A549 (cell line): ENCODE measurements around the gene IFFO2. TPM values are rescaled to one million over a fixed set of nuclear protein-coding genes. Genes with fewer than 3 reads are reported as not detected.

Experiments used
- ATAC-seq, 2 experiments: fragments of 200-7000 bp in 1 of 2; fragments of >200 bp in 1 of 2; cut with Nextera tagmentation in 1 of 2; cut with Tn5 transposase in 1 of 2; 3 replicates each; pipeline versions ENCODE4 v1.8.0 to v1.9.1; 2018 to 2020; ENCODE audit warnings: mild to moderate bottlenecking in 1 of 2, moderate library complexity in 1 of 2
- CTCF ChIA-PET: fragments of 300-600 bp; sonication (Branson Sonifier 250); formaldehyde crosslinking; extraction: SDS; loops from one replicate; lab custom pipeline; 2021; ENCODE audit warnings: antibody characterized with exemption, inconsistent platforms; lab: Yijun Ruan, JAX
- POLR2A ChIA-PET: fragments of 350-600 bp; formaldehyde crosslinking; extraction: SDS; loops from one replicate; lab custom pipeline; 2021; ENCODE audit warnings: antibody characterized with exemption, inconsistent platforms; lab: Yijun Ruan, JAX
- DNase-seq, 2 experiments: peaks; one replicate each; pipeline versions ENCODE4 v3.0.0 to v3.0.0-alpha.2; 2011 to 2016; ENCODE audit warnings: low read depth in 1 of 2, low spot score in 1 of 2
- FAIRE-seq: peaks from 2 replicates; lab custom pipeline; 2011; peaks lifted over from hg19 to GRCh38; lab: Jason Lieb, UNC
- H3K27ac ChIP-seq, 2 experiments: fragments of >200 bp; sonication (Bioruptor Twin); formaldehyde crosslinking; 3 replicates each; pipeline ENCODE4 v1.5.1; 2016 to 2017
- H3K4me1 ChIP-seq: fragments of >200 bp; sonication (Bioruptor Twin); formaldehyde crosslinking; 3 replicates; pipeline ENCODE4 v1.6.1; 2016
- H3K4me2 ChIP-seq: fragments of >200 bp; sonication (Bioruptor Twin); formaldehyde crosslinking; 3 replicates; pipeline ENCODE4 v1.6.1; 2016
- H3K4me3 ChIP-seq: fragments of >200 bp; sonication (Bioruptor Twin); formaldehyde crosslinking; 3 replicates; pipeline ENCODE4 v1.5.1; 2016
- H3K9me3 ChIP-seq: fragments of >200 bp; sonication (Bioruptor Twin); formaldehyde crosslinking; 3 replicates; pipeline ENCODE4 v1.6.1; 2016
- CBX8 ChIP-seq: fragments of 200-600 bp; sonication (generic); IDR thresholded peaks from 2 replicates; pipeline ENCODE4 v1.6.1; 2016
- CEBPB ChIP-seq, 2 experiments: fragments of >200 bp in 1 of 2; sonication (Bioruptor Twin) in 1 of 2; formaldehyde crosslinking in 1 of 2; IDR thresholded peaks; 2 replicates each; pipeline ENCODE4 v1.6.1; 2012 to 2016
- CHD4 ChIP-seq: fragments of 200-600 bp; sonication (generic); IDR thresholded peaks from 2 replicates; pipeline ENCODE4 v1.6.1; 2016; ENCODE audit warnings: antibody characterized with exemption, mild to moderate bottlenecking, borderline replicate concordance
- EHF ChIP-seq: fragments of 250-450 bp; sonication (Bioruptor Pico); IDR thresholded peaks from 2 replicates; pipeline ENCODE4 v1.5.0; 2020; ENCODE audit warnings: mild to moderate bottlenecking
- EHMT2 ChIP-seq: fragments of 200-600 bp; sonication (generic); IDR thresholded peaks from 2 replicates; pipeline ENCODE4 v1.6.1; 2016; ENCODE audit warnings: antibody characterized with exemption, low read depth, mild to moderate bottlenecking, moderate library complexity
- ELK1 ChIP-seq: fragments of 150-350 bp; IDR thresholded peaks from 2 replicates; pipeline ENCODE4 v1.6.1; 2014; ENCODE audit warnings: low read depth, mild to moderate bottlenecking, low read length
- ESRRA ChIP-seq: fragments of 150-350 bp; IDR thresholded peaks from 2 replicates; pipeline ENCODE4 v1.6.1; 2014; ENCODE audit warnings: mild to moderate bottlenecking, low read length, borderline replicate concordance
- FOSB ChIP-seq: fragments of 250-450 bp; sonication (Bioruptor Pico); IDR thresholded peaks from 2 replicates; pipeline ENCODE4 v1.5.0; 2020; ENCODE audit warnings: mild to moderate bottlenecking, moderate library complexity
- FOXS1 ChIP-seq: fragments of 250-450 bp; sonication (Bioruptor Pico); IDR thresholded peaks from 2 replicates; pipeline ENCODE4 v1.5.0; 2020; ENCODE audit warnings: mild to moderate bottlenecking, moderate library complexity
- GATA3 ChIP-seq: IDR thresholded peaks from 2 replicates; pipeline ENCODE4 v1.6.1; 2012; ENCODE audit warnings: borderline replicate concordance
- HOXB5 ChIP-seq: fragments of 250-450 bp; sonication (Bioruptor Pico); IDR thresholded peaks from 2 replicates; pipeline ENCODE4 v1.5.0; 2020; ENCODE audit warnings: mild to moderate bottlenecking, moderate library complexity
- JUN ChIP-seq, 2 experiments: fragments of >200 bp; sonication (Bioruptor Twin); formaldehyde crosslinking; IDR thresholded peaks; 2 replicates in 1 of 2; 3 replicates in 1 of 2; pipeline ENCODE4 v1.6.1; 2016 to 2017
- KDM1A ChIP-seq: fragments of 200-600 bp; sonication (generic); IDR thresholded peaks from 2 replicates; pipeline ENCODE4 v1.6.1; 2016; ENCODE audit warnings: low read depth, mild to moderate bottlenecking
- MAFK ChIP-seq: fragments of 450-650 bp; IDR thresholded peaks from 2 replicates; pipeline ENCODE4 v1.6.1; 2014; ENCODE audit not compliant: partially characterized antibody
- MAZ ChIP-seq: fragments of 150-350 bp; IDR thresholded peaks from 2 replicates; pipeline ENCODE4 v1.6.1; 2014; ENCODE audit warnings: antibody characterized with exemption, low read depth, low read length, borderline replicate concordance
- PBX3 ChIP-seq: IDR thresholded peaks from 2 replicates; pipeline ENCODE4 v1.6.1; 2012
- POLR2AphosphoS2 ChIP-seq: conservative IDR thresholded peaks from 2 replicates; pipeline ENCODE4 v1.6.1; 2012; ENCODE audit warnings: low read length, improper control_type of control experiment, inconsistent platforms
- RARB ChIP-seq: fragments of 250-450 bp; sonication (Bioruptor Pico); IDR thresholded peaks from 2 replicates; pipeline ENCODE4 v1.8.0; 2021; ENCODE audit warnings: mild to moderate bottlenecking, moderate library complexity
- RFX5 ChIP-seq: fragments of 450-650 bp; IDR thresholded peaks from 2 replicates; pipeline ENCODE4 v1.7.1; 2014; ENCODE audit warnings: antibody characterized with exemption, mild to moderate bottlenecking, moderate library complexity
- RNF2 ChIP-seq: fragments of 200-600 bp; sonication (generic); IDR thresholded peaks from 2 replicates; pipeline ENCODE4 v1.6.1; 2016; ENCODE audit warnings: low read depth, mild to moderate bottlenecking, antibody characterized with exemption, moderate library complexity, borderline replicate concordance
- SMC3 ChIP-seq: fragments of >200 bp; sonication (Bioruptor Twin); formaldehyde crosslinking; IDR thresholded peaks from 3 replicates; pipeline ENCODE4 v1.6.1; 2018; ENCODE audit warnings: inconsistent platforms
- ZC3H11A ChIP-seq: fragments of 450-650 bp; IDR thresholded peaks from 2 replicates; pipeline ENCODE4 v1.6.1; 2014; ENCODE audit warnings: antibody characterized with exemption, mild to moderate bottlenecking
- ZFP36 ChIP-seq: fragments of 450-650 bp; IDR thresholded peaks from 2 replicates; pipeline ENCODE4 v1.6.1; 2014; ENCODE audit warnings: borderline replicate concordance; ENCODE audit not compliant: partially characterized antibody
- ZSCAN20 ChIP-seq: fragments of 250-450 bp; sonication (Bioruptor Pico); IDR thresholded peaks from 2 replicates; pipeline ENCODE4 v1.8.0; 2022; ENCODE audit warnings: mild to moderate bottlenecking, moderate library complexity
- WGBS: methylation state at CpG from one replicate; pipeline ENCODE4 v1.1.6; 2017; ENCODE audit errors: missing lambda C conversion rate; 5-methylcytosine and 5-hydroxymethylcytosine counted together
- polyA plus RNA-seq, 4 experiments: library from polyadenylated mRNA; depleted of rRNA in 3 of 4; stranded (reverse); fragments of >200 nt; fragmentation: RNase III in 1 of 4; extraction: RNeasy Plus Mini Kit Qiagen cat#74134 plus additional on column Dnase treatment in 1 of 4; gene quantifications; 2 replicates in 3 of 4; 3 replicates in 1 of 4; pipeline ENCODE4 v1.2.3, GENCODE V29; 2011 to 2017

IFFO2 gene
- polyA plus RNA-seq, 2 of the 4 experiments (the other 2 are of a cell fraction), result 24.3 to 53.9 TPM

- FAIRE-seq, result no peak
- CTCF ChIA-PET, result interaction anchor here (0.6 to 9.8 kb wide), 8 partner anchors 11 to 285 kb away, joined by 3 to 83 read pairs (median 8); no protein-coding TSS in a partner anchor
- POLR2A ChIA-PET, result no interaction called here
- no peak for DNase-seq
- no peak for ATAC-seq
- no peak for TF ChIP-seq CEBPB (IDR thresholded peaks at IDR 0.05)
- TF ChIP-seq EHMT2, result no peak
- Histone ChIP-seq H3K4me2 (no peak overlapping the region), H3K27ac (no peak overlapping the region), H3K9me3 (no peaks in the 10 kb centered on the region), H3K4me1 (peaks cover 9% of the 10 kb centered on the region; the same call in 2 of the 3 replicates), H3K4me3 (no peak overlapping the region)
- WGBS, result 75% methylated on average over 7 of the region's 8 CpGs
Measured at GRCh38 chr1:18882486-18882885, 74.0 kb downstream of the IFFO2 start.

- Histone ChIP-seq H3K4me2 (no peak overlapping the region), H3K9me3 (no peaks in the 10 kb centered on the region), H3K4me3 (no peak overlapping the region), H3K27ac (no peak overlapping the region), H3K4me1 (peaks cover 9% of the 10 kb centered on the region; the same call in 2 of the 3 replicates)
- ATAC-seq (no peak), DNase-seq (no peak), FAIRE-seq (no peak)
- WGBS, result 88% methylated on average over 11 of the region's 24 CpGs
- no peak for TF ChIP-seq EHF
- TF ChIP-seq FOXS1 (CRISPR knock-in tag), result no peak
- POLR2A ChIA-PET, result no interaction called here
- CTCF ChIA-PET, result interaction anchor here (0.6 to 9.8 kb wide), 4 partner anchors 11 to 284 kb away, joined by 3 to 83 read pairs (median 8); no protein-coding TSS in a partner anchor
Measured at GRCh38 chr1:18881642-18882431, 74.6 kb downstream of the IFFO2 start.

GRCh38 chr1:18881164-18881563 lies 75.3 kb downstream of the IFFO2 start:
- FAIRE-seq (no peak), ATAC-seq (no peak), DNase-seq (no peak)
- Histone ChIP-seq H3K4me1 (peaks cover 4% of the 10 kb centered on the region; the same call in 2 of the 3 replicates), H3K4me3 (no peak overlapping the region), H3K4me2 (no peak overlapping the region)
- CTCF ChIA-PET, result interaction anchor here (2.2 to 9.8 kb wide), 2 partner anchors 216 to 284 kb away, joined by 12 to 83 read pairs; no protein-coding TSS in a partner anchor
- WGBS, result 95% methylated on average over 2 of the region's 2 CpGs
- TF ChIP-seq RARB (CRISPR knock-in tag) (no peak), FOSB (no peak), HOXB5 (no peak), CHD4 (no peak), ESRRA (no peak), ZFP36 (peak; percentile 34), MAFK (no peak), RFX5 (no peak)
- TF ChIP-seq, all 56 proteins: peak for 1
- no peak overlapping the region for H3K27ac ChIP-seq
- H3K9me3 ChIP-seq, result no peaks in the 10 kb centered on the region
- POLR2A ChIA-PET, result no interaction called here

- no peak for ATAC-seq
- CTCF ChIA-PET, result interaction anchor here (2.2 to 9.8 kb wide), 3 partner anchors 216 to 283 kb away, joined by 12 to 83 read pairs (median 73); no protein-coding TSS in a partner anchor
- no peak for FAIRE-seq
- H3K9me3 ChIP-seq, result no peaks in the 10 kb centered on the region
- no peak overlapping the region for H3K4me2 ChIP-seq
- H3K4me3 ChIP-seq, result no peak overlapping the region
- POLR2A ChIA-PET, result no interaction called here
- no CpG with 5 or more reads among the region's 1 CpG for WGBS
- no peak for DNase-seq
- TF ChIP-seq SMC3, result no peak
- no peak for TF ChIP-seq RNF2
- TF ChIP-seq RFX5, result no peak
- TF ChIP-seq JUN (IDR thresholded peaks at IDR 0.05), result no peak
- no peak for TF ChIP-seq FOXS1 (CRISPR knock-in tag)
- TF ChIP-seq CBX8, result no peak
- H3K27ac ChIP-seq, result no peak overlapping the region
- H3K4me1 ChIP-seq, result no peaks in the 10 kb centered on the region
Measured at GRCh38 chr1:18880585-18880984, 75.9 kb downstream of the IFFO2 start.

- WGBS, result 92% methylated on average over 11 of the region's 21 CpGs
- Histone ChIP-seq H3K9me3 (no peaks in the 10 kb centered on the region), H3K4me1 (no peaks in the 10 kb centered on the region), H3K4me2 (no peak overlapping the region), H3K27ac (no peak overlapping the region), H3K4me3 (no peak overlapping the region)
- FAIRE-seq (no peak), ATAC-seq (no peak), DNase-seq (no peak)
- POLR2A ChIA-PET, result no interaction called here
- TF ChIP-seq GATA3 (no peak), ZSCAN20 (CRISPR knock-in tag) (no peak), ZC3H11A (no peak), ELK1 (no peak), MAZ (no peak), PBX3 (no peak), POLR2AphosphoS2 (no peak), KDM1A (no peak)
- CTCF ChIA-PET, result interaction anchor here (9.6 kb wide), 1 partner anchor 282 kb away, joined by 73 read pairs; no protein-coding TSS in a partner anchor
Measured at GRCh38 chr1:18879791-18880309, 76.6 kb downstream of the IFFO2 start.
